KG1 (cell line): ENCODE data around the gene RFX2.
A peak's percentile ranks its signal among the peaks of the same experiment; 100 is the strongest.
"Not testable (repeated sequence)": the region's sequence is repeated elsewhere in the genome, so short reads cannot be mapped to it uniquely, and the experiment has no call there.

Experiments
- DNase-seq: peaks from one replicate; lab custom pipeline; 2025; lab: John Stamatoyannopoulos, UW

Gene RFX2

GRCh38 chr19:6038634-6039405 lies 71.5 kb downstream of the RFX2 start:
- no peak for DNase-seq

DNA sequence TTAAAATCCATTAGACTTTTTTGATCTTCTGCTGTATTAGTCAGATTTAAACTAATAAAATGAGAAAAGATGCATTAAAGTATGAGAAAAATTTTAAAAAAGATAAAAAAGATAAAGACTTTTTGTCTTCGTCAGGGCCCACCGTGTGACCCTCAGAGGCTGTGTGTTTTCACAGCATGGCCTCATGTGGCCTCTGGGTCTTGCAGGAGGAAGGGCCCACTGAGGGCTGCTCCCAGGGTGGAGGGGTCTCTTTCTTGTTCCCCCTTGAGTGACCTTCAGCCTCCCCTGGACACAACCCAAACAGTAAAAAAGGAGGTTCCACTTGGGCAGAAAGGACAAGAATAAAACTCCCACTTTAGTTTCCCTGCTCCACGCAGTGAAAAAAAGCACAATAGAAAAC lies 75.3 kb downstream of the RFX2 start:
- no peak for DNase-seq

DNA sequence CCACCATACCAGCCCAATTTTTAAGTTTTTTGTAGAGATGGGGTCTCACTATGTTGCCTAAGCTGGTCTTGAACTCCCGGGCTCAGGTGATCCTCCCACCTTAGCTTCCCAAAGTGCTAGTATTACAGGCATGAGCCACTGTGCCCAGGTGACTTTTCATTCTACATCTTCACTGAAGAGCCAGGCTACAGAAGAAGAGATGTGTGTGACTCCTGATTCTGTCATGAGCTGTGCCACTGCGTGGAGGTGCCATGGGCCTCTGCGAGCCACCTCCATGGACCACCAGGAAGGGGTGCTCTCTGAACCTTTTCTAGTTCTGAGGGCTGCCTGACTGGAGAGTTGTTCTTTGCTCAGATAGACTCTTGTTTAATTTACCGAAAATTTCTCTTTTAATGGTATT lies 75.8 kb downstream of the RFX2 start:
- DNase-seq: no peak

- no peak for DNase-seq
These were observed 76.5 kb downstream of the RFX2 start for GRCh38 chr19:6033744-6034264.

DNA sequence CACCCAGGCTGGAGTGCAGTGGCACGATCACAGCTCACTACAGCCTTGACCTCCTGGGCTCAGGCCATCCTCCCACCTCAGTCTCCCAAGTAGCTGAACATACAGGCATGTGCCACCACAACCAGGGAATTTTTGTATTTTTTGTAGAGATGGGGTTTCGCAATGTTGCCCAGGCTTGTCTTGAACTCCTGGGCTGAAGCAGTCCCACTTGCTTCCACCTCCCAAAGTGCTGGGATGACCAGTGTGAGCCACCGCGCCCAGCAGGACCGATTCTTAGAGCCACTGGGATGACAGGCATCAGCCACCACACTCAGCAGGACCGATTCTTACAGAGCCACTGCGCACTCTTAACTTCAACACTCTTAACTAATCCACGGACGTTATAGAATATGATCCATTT lies 77.5 kb downstream of the RFX2 start:
- no peak for DNase-seq

DNA sequence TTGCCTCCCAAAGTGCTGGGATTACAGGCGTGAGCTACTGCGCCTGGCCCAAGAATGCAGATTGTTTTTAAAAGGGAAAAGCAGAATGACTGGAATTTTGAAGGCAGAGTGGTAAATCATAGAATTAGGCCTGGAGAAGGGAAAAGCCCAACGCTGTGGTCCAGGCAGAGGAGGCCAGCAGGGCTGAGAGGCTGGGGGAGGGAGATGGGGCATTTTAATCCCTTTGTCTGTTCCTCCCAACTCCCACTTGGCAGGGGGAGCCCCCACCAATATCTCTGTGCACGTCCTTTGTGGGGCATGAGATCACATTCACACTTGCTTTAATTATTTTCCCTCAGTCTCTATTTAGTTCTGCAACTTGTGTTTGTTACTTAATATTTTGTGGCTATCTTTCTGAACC lies 77.9 kb downstream of the RFX2 start:
- no peak for DNase-seq

DNA sequence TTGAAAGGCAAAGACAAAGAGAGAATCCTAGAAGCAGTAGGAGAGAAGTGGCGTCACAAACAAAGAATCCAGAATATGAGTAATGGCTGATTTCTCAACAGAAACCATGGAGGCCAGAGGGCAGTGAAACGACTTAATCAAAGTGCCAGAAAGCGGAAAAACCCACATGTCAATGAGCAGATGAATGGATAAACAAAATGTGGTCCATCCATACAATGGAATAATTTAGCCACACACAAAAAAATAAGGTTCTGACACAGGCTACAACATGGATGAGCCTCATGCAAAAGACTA lies 80.1 kb downstream of the RFX2 start:
- no peak for DNase-seq

DNA sequence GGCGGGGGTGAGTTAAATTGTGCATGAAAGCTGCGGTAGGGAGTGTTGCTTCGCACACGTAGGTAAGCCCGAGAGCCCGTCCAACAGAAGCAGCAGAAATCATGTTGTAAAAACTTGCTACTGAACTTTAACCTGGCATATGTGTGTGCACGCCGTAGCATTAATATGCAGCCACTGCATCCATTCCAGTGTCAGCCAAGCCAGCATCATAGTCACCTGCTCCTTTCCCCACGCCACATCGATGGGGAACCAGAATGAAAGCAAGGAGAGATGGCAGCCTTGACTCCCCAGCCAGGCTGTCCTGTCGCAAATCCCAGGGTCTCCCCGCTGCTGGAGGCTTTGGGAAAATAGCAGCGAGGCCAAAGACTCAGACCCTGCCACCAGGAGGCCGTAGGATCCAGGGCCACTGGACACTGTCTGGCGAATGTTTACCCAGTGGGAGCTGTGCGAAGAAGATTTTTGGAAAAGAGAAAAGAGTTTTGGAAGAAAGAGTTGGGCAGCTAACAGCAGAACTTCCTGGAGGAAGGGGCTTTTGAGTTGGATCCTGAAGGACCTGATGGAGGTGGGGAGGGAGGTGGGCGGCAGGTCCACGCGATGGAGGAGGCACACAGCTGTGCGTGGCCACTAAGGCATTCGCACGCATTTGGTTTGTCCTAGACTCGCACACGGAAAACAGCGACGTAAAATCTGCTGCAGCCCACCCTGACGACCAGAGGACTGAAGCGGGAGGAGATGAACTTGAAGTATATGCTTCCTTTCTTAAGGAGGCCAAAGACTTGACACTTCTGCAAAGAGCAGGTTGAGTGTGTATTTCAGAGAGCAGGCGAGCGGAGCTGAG lies 83.7 kb downstream of the RFX2 start:
- DNase-seq: no peak

DNA sequence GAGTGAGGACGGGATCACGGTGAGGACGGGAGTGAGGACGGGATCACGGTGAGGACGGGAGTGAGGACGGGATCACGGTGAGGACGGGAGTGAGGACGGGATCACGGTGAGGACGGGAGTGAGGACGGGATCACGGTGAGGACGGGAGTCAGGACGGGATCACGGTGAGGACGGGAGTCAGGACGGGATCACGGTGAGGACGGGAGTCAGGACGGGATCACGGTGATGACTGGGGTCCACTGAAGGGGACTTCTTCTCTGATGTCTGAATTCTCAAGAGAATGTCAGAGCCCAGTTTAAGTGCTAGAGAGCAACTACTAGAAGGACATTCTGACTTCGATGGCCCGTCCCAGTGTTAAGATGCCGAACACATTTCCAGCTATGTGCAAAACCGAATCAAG lies 85.5 kb downstream of the RFX2 start:
- not testable (repeated sequence) for DNase-seq

DNA sequence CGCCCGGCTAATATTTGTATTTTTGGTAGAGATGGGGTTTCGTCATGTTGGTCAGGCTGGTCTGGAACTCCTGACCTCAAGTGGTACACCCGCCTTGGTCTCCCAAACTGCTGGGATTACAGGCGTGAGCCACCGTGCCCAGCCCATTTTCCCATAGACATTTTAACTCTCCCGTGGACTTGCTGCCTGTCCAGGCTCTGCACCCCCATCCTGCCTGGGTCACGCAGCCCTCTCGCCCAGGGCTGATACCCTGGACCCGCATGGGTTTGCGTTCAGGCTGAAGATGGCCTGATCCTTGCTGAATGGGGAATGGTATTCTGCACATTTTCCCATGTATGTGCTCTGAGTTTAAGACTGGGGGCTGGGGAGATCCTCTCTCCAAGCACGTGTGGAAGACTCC lies 86.4 kb downstream of the RFX2 start:
- no peak for DNase-seq

GRCh38 chr19:6023085-6023682 lies 87.1 kb downstream of the RFX2 start:
- DNase-seq: no peak

DNA sequence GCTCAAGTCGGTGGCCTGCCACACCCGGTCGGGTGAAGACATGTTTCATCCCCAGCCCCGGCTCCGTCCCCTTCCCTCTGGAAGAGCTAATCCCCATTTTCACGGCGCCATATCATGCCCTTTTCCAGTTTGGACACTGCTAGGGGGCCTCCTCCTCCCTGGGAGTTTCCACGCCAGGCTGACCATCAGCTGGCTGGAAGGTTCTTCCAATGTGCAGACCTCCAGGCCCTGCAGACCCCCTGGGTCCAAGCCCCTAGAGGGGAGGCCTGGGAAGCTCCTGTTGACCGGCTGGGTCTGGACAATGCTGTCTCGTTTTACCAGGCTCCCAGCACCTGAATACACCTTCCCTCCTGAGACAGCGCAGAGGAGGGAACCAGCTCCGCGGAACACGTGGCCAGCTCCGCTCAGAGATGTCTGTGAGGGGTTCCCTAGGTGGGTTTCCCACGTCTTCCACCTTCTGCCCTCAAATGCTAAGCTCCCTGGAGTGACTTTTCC lies 87.7 kb downstream of the RFX2 start:
- no peak for DNase-seq

DNA sequence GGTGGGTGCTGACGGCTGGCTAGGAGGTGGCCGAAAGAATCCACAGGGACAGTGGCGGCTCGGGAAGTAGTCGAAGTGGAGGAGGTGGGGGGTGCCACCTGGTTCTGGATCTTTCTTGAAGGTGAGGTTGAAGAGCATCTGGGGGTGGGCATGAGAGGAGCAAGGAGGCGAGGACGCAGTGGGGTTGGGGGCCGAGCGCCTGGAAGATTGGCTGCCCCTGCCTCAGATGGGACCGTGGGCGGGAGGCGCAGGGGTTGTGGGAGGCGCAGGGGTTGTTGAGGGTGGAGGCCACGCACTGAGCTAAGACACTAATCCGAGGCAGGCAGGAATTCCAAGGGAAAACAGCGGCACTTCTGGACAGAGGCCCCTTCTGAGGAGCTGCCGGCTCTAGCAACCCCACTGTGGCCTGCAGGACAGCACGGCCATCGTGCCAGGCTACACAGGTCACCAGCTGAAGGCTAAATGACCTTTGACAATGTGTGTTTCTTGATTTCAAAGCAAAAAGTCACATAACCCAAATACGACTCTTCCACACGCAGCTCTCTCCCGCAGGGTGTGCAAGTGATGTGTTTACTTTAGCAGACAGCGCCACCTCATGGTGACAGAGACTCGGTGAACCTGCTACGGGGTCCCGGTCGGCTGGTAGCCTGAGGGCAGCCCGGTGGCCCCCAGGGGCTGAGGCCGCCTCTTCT lies 88.3 kb downstream of the RFX2 start:
- peak; percentile 1 for DNase-seq

DNA sequence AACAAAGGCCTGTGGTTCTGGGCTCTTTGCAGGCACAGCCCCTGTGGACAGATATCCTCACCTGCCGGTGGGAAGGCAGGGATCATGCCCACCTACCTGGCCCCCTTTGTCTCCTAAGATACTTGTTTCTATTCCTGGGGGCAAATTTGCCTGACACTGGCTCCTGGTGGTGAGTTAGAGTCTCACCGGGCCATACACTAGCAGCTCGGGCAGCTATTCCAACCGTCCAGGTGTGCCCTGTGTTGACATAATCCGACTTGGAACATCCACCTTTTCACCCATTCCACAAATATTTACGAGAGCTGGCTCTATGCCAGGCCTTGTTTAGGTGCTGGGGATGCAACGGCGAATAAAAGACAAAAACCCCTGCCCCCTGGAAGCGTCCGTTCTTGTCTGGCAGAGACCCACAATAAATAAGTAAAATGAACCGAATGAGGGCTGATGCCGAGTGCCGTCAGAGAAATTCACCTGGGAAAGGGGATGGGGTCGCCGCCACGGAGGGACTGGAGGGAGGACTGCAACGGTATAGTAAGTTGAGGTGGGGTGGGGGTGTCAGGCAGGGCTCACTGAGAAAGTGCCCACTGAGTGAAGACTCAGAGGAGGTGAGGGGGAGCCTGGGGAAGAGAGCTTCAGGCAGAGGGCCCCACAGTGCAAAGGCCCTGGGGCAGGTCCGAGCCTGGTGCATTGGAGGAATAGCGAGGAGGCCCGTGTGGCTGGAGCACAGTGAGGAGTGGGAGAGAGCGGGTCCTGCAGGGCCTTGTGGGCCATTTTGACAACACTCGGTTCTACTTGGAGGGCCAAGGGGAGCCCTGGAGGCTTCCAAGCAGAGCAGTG lies 89.1 kb downstream of the RFX2 start:
- DNase-seq: no peak

GRCh38 chr19:6020166-6020882 lies 90.0 kb downstream of the RFX2 start:
- DNase-seq: no peak

DNA sequence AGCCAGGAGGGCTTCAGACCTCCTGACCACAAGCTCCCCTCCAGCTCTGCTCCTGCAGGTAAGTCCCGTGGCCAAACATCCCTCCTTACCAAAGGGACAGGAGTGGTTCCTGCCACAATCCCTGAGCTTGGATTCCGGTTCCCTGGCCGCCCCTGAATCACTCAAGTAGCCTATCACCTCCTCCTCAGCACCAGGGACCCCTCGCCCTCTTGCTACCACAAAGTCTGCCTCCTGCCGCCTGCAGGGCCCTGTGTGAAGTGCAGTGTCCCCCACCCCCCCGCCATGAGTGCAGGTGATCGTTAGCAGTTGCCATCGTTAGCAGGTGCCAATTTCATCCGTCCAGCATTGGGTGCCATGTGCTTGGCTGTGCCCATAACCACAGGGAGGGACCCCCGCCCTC lies 91.5 kb downstream of the RFX2 start:
- DNase-seq: no peak

- no peak for DNase-seq
These were observed 92.7 kb downstream of the RFX2 start for GRCh38 chr19:6017576-6017975.

DNA sequence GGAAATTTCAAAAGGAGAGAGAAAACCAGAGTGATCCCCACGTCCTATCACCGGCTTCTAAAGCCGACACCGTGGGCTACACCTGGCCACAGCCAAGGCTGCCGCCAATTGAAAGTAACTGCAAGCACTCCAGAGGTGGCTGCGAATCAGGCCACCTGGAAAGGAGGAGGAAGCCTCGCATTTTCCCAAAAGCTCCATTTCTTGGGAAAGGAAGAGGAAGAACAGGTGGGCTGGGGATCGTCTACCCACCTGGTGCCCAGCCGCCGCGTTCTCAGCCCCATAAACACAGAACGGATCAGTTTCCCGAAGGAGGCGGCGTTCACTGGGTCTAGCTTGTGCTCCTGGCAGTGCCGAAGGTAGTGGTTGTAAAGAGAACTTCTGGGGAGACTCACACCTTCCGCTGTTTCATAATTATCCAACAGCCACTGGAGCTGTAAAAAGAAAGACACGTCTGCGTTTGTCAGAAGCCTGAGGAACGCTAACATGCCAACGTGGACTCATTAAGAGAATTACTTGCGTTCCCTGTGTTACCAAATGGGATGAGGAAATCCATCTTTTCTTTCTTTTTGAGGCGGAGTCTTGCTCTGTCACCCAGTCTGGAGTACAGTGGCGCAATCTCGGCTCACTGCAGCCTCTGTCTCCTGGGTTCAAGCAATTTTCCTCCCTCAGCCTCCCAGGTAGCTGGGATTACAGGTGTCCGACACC lies 94.3 kb downstream of the RFX2 start:
- no peak for DNase-seq

- DNase-seq: no peak
These were observed 95.7 kb downstream of the RFX2 start for GRCh38 chr19:6014551-6015135.
